ENCODE results near the gene XYLB. TPM values are rescaled to one million over a fixed set of nuclear protein-coding genes. Genes with fewer than 3 reads are reported as not detected.
"Not testable (repeated sequence)": the region's sequence is repeated elsewhere in the genome, so short reads cannot be mapped to it uniquely, and the experiment has no call there.

XYLB gene
- total RNA-seq, 1 experiment from 2014 or later = 18.1 TPM

DNA sequence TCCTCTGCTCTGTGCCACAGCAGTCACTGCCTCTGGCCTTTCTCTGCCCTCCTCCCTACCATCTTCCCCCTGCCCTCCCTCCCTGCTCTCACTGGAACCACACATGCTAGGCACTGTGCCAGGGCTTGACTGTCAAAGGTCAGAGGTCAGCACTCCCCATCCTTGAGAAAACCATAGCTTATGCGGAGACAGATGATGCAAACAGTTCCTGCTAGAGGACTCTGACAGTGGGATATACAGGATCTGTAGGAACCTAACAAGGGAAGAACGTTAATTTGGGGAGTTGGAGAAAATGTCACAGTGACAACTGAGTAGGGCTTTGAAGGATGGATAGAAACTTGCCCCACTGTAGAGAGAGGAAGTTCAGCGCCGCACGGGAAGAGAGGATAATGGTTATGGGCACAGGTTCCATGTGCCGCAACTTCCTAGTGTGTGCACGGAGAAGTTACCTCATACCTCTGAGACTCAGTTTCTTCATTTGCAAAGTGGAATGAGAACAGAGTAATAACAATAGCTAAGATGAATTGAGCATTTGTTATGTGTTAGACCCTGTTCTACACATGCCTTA, 29.3 kb upstream of the XYLB start:
- peak; percentile 8 for DNase-seq (ENCODE audit: low read depth, low spot score)
- in situ Hi-C loops (cut with HindIII; ENCODE audit: low pct_unique_long_range_greater_than_20kb, low sequenced_read_pairs) = no loop called here

- in situ Hi-C loops (cut with HindIII; ENCODE audit: low pct_unique_long_range_greater_than_20kb, low sequenced_read_pairs) = no loop called here
- DNase-seq (ENCODE audit: low read depth, low spot score) = no peak
These were observed 27.6 kb upstream of the XYLB start for GRCh38 chr3:38318766-38319671.

DNA sequence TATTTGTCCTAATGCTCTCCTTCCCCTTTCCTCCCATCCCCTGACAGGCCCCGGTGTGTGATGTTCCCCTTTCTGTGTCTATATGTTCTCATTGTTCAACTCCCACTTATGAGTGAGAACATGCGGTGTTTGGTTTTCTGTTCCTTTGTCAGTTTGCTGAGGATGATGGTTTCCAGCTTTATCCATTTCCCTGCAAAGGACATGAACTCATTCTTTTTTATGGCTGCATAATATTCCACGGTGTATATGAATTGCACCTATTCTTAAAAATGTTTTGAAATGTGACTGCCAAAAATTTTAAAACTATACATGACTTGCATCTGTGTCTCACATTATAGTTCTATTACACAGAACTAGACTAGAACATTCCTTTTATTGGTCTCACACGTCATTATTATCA, 25.9 kb upstream of the XYLB start:
- in situ Hi-C loops (cut with HindIII; ENCODE audit: low pct_unique_long_range_greater_than_20kb, low sequenced_read_pairs); DNase-seq (ENCODE audit: low read depth, low spot score): not testable (repeated sequence)

- no peak for DNase-seq (ENCODE audit: low read depth, low spot score)
- in situ Hi-C loops (cut with HindIII; ENCODE audit: low pct_unique_long_range_greater_than_20kb, low sequenced_read_pairs) = no loop called here
These were observed 23.5 kb upstream of the XYLB start for GRCh38 chr3:38323060-38323459.

DNA sequence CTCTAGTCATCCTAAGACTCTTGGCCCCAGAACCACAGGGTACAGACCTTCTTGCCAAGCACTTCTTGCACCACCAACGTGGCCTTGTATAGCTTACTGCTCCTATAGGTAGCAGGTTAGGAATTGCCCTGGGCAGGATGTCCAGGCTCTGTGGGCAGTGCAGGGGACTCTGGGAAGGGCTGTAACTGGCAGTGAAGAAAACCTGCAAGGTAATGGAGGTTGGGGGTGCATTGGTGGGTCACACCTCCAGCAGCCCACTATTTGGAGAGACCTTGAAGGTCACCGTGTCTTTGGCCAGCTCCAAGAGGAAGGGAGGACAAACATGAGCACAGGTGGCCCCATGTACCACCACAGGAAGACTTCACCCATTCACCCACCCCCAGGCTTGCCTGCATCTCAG, 21.3 kb upstream of the XYLB start:
- in situ Hi-C loops (cut with HindIII; ENCODE audit: low pct_unique_long_range_greater_than_20kb, low sequenced_read_pairs) = no loop called here
- DNase-seq (ENCODE audit: low read depth, low spot score) = no peak

GRCh38 chr3:38327335-38328009, 19.1 kb upstream of the XYLB start:
- in situ Hi-C loops (cut with HindIII; ENCODE audit: low pct_unique_long_range_greater_than_20kb, low sequenced_read_pairs) = no loop called here
- peak; percentile 95 for DNase-seq (ENCODE audit: low read depth, low spot score)

- no peak for DNase-seq (ENCODE audit: low read depth, low spot score)
- in situ Hi-C loops (cut with HindIII; ENCODE audit: low pct_unique_long_range_greater_than_20kb, low sequenced_read_pairs) = no loop called here
These were observed 15.1 kb upstream of the XYLB start for GRCh38 chr3:38331257-38332022.

DNA sequence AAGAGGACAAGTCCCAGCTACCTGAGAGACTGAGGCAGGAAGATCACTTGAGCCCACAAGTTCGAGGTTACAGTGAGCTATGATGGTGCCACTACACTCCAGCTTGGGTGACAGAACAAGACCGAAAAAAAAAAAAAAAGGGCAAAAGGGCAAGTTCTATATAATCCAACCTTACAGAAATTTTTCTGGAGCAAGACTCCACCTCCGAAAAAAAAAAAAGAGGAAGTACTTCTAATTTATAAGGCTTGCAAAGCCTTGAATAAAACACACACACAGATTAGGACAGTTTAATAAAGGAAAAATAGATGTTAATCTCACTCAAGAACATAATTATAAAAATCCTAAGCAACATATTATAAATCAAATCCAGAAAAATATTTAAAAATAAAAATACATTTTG, 14.4 kb upstream of the XYLB start:
- no peak for DNase-seq (ENCODE audit: low read depth, low spot score)

DNA sequence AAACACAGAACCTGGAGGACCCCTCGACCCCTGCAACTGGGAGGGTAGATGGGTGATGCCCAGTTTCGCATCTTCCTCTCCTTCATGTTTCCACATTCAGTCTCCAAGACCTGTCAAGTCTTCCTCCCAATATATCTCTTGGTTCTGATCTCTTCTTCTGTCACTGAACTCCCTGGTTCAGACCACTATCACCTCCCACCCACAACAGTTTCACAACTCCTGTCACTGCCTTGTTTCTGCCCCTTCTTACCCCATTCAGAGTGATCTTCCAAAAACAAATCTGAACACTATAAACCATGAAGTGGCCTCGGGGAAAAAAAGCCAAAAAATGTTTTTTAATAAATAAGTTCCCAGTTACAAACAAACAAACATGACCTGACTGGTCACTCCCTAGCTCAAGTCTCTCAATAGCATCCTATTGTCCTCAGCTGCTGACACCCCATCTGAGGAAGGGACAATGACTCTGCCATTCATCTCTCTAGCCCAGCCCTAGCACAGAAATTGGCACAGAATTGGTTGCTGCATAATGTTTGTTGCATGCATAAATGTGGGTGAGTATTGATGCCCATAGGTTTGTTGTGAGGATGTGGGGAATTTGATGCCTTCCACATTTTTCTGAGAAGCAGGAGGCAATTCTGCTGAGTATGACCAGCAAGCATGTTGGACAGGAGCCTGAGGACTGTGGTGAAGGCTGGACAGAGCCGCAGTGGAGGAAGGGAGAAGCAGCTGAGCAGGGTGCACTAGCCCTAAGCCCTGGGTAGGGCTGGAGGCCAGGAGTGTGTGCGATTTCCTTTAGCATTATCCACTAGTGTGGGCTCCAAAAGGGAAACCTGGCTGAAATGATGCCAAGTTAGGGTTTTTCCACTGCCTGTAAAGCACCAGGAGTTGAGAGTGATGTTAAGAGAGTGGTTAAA, 12.2 kb upstream of the XYLB start:
- in situ Hi-C loops (cut with HindIII; ENCODE audit: low pct_unique_long_range_greater_than_20kb, low sequenced_read_pairs) = no loop called here
- DNase-seq (ENCODE audit: low read depth, low spot score) = no peak

More for the DNA sequence above, 14.4 kb upstream of the XYLB start:
- in situ Hi-C loops (cut with HindIII; ENCODE audit: low pct_unique_long_range_greater_than_20kb, low sequenced_read_pairs) = no loop called here

DNA sequence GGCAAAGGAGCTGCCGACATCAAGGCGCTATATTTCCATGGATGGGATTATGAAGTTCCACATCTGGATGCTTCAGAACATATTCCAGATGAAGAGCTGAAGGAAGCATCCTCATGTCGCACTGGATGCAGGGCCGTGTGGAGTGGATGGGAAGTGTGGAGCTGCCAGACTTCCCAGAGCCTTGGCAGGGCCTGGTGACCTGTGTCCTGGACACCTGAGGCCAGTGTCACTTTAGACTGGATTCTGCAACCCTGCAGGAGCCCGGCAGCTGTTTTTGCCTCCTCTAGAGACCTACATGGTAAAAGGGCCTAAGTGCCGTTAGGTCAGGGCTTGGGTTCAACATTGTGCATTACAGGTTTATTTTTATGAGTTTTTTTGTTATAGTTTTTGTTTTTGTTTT, 11.3 kb upstream of the XYLB start:
- no peak for DNase-seq (ENCODE audit: low read depth, low spot score)
- in situ Hi-C loops (cut with HindIII; ENCODE audit: low pct_unique_long_range_greater_than_20kb, low sequenced_read_pairs) = no loop called here

DNA sequence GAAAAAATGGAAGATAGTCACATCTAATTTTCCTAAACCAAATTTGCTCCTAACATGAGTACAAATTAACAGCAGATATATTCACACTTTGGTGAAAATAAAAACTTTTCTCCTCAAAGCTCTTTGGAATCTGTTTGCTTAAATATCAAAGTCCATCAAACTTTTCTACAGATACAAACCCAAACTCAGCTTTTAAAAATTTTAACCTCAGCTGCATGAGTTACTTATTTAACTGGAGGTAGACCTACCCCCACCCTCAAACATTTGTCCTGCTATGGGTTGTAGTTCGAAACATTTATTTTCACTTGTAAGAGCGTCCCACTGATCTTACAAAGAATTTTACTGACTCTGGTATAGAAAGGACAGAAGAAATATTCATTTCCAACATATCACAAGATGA, 8.9 kb upstream of the XYLB start:
- no peak for DNase-seq (ENCODE audit: low read depth, low spot score)
- in situ Hi-C loops (cut with HindIII; ENCODE audit: low pct_unique_long_range_greater_than_20kb, low sequenced_read_pairs) = no loop called here

GRCh38 chr3:38343797-38344594, 2.6 kb upstream of the XYLB start:
- DNase-seq (ENCODE audit: low read depth, low spot score) = peak; percentile 57
- in situ Hi-C loops (cut with HindIII; ENCODE audit: low pct_unique_long_range_greater_than_20kb, low sequenced_read_pairs) = no loop called here

GRCh38 chr3:38345879-38346586, 552 bp upstream of the XYLB start:
- no peak for DNase-seq (ENCODE audit: low read depth, low spot score)
- in situ Hi-C loops (cut with HindIII; ENCODE audit: low pct_unique_long_range_greater_than_20kb, low sequenced_read_pairs) = no loop called here

DNA sequence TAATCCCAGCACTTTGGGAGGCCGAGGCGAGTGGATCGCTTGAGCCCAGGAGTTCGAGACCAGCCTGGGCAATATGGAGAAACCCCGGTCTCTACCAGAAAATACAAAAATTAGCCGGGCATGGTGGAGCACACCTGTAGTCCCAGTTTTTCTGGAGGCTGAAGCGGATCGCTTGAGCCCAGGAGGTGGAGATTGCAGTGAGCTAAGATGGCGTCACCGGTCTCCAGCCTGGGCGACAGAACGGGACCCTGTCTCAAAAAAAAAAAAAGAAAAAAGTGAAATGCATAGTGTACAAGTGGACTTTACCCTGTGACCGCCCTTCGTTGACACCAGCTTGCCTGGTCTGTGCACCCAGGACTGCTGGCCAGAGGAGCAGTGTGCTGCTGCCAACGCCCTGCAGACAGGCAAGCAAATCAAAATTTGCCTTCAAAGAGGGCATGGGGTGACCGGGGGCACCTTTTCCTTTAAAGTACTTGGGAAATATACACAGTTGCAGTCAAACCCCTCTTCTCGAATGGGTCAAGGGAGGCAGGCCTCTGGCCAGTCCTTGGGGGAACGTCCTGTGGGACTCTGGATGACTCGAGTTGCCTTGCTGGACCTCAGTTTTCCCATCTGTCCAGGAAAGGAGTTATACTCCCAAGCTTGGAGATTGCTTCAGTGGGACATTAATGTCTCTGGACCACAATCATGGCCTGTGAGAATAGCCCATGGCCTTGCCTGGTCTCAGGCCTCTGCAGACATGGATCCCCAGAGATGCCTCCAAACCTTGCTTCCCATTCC, 1.0 kb downstream of the XYLB start:
- in situ Hi-C loops (cut with HindIII; ENCODE audit: low pct_unique_long_range_greater_than_20kb, low sequenced_read_pairs) = no loop called here

GRCh38 chr3:38348903-38349302, 2.3 kb downstream of the XYLB start:
- no peak for DNase-seq (ENCODE audit: low read depth, low spot score)
- in situ Hi-C loops (cut with HindIII; ENCODE audit: low pct_unique_long_range_greater_than_20kb, low sequenced_read_pairs) = no loop called here

More for the DNA sequence above, 1.0 kb downstream of the XYLB start:
- DNase-seq (ENCODE audit: low read depth, low spot score) = no peak

Measured in SK-MEL-5 (cell line).